Muscle layer of duodenum (tissue), 2 donors: ENCODE data around the gene PRDM15.

Experiments
- H3K27ac ChIP-seq: one replicate; pipeline ENCODE4 v1.7.0; 2013; ENCODE audit warnings: mild to moderate bottlenecking, low read length
- H3K27me3 ChIP-seq: one replicate; pipeline ENCODE4 v1.7.0; 2013; ENCODE audit warnings: low read depth, mild to moderate bottlenecking, control low read depth, low read length
- H3K36me3 ChIP-seq, 2 donors: one replicate each; pipeline ENCODE4 v1.7.0; 2013; ENCODE audit warnings: low read length in 2 of 2, control low read depth in 1 of 2, mild to moderate bottlenecking in 1 of 2; ENCODE audit not compliant: insufficient read depth in 2 of 2, control insufficient read depth in 1 of 2
- H3K4me1 ChIP-seq, 2 donors: one replicate each; pipeline ENCODE4 v1.7.0; 2013; ENCODE audit warnings: low read length in 2 of 2, mild to moderate bottlenecking in 2 of 2, control low read depth in 1 of 2, moderate library complexity in 1 of 2; ENCODE audit not compliant: insufficient read depth in 2 of 2, control insufficient read depth in 1 of 2
- H3K4me3 ChIP-seq, 2 donors: one replicate each; pipeline ENCODE4 v1.7.0; 2013; ENCODE audit warnings: low read length in 2 of 2, low read depth in 1 of 2, mild to moderate bottlenecking in 1 of 2
- H3K9me3 ChIP-seq, 2 donors: one replicate each; pipeline ENCODE4 v1.7.0; 2013; ENCODE audit warnings: low read length in 2 of 2, control low read depth in 1 of 2, mild to moderate bottlenecking in 1 of 2; ENCODE audit not compliant: control insufficient read depth in 1 of 2
- donor health status: healthy.

PRDM15 gene

DNA sequence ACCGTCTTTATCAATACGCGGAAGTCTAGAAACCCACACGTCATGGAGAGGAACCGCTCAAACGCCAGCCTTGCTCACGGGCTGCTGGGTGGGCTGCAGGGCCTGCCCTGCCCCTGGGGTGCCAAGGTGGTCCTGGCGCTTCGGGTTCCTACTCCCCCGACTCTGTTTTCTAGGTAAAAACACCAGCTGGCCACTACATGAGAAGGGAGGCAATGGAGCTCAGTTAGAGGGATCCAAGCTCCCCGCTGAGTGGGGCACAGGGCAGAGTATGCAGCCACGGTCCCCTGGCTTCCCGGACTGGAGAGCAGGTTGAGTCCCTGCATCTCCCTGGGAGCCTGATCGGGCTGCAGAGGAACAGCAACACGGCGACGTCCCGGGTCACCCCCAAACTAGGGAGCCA, 71.0 kb downstream of the PRDM15 start:
- Histone ChIP-seq H3K4me1 (peaks cover 0 to 5% of the 10 kb centered on the region in 2 donors), H3K36me3 (peaks cover 17 to 34% of the 10 kb centered on the region in 2 donors)

DNA sequence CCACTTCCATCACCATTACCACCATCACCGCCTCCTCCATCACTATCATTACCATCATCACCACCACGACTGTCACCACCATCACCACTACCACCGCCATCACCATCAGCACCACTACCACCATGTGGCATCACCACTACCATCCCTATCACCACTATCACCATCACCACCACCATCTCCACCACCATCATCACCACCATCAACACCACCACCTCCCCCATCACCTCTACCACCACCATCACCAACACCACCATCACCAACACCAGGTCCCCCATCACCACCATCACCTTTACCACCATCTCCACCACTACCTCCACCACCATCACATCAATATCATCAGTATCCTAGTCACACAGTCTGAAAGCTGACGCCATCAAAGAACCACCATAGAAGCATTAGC, 72.4 kb downstream of the PRDM15 start:
- Histone ChIP-seq H3K27me3 (no peaks in the 10 kb centered on the region), H3K4me1 (peaks cover 0 to 7% of the 10 kb centered on the region in 2 donors), H3K27ac (no peak overlapping the region), H3K36me3 (peaks cover 10 to 28% of the 10 kb centered on the region in 2 donors), H3K9me3 (no peaks in the 10 kb centered on the region), H3K4me3 (no peak overlapping the region)

More for the DNA sequence above, 71.0 kb downstream of the PRDM15 start:
- no peak overlapping the region for H3K27ac ChIP-seq
- H3K27me3 ChIP-seq: no peaks in the 10 kb centered on the region
- no peaks in the 10 kb centered on the region for H3K9me3 ChIP-seq
- H3K4me3 ChIP-seq: no peak overlapping the region

DNA sequence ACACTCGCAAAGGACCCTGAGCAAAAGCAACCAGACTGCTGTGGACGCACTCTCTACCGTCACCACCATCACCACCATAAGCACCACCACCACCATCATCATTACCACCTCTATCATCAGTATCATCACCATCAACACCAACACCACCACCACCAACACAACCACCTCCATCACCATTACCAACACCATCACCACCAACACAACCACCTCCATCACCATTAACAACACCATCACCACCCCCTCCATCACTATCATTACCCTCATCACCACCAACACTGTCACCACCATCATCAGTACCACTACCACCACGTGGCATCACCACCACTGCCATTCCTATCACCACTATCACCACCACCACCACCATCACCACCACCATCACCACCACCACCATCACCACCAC, 73.5 kb downstream of the PRDM15 start:
- Histone ChIP-seq H3K27ac (no peak overlapping the region), H3K36me3 (peaks cover 14 to 31% of the 10 kb centered on the region in 2 donors), H3K4me3 (no peak overlapping the region), H3K27me3 (no peaks in the 10 kb centered on the region), H3K9me3 (no peaks in the 10 kb centered on the region), H3K4me1 (peaks cover 0 to 7% of the 10 kb centered on the region in 2 donors)

DNA sequence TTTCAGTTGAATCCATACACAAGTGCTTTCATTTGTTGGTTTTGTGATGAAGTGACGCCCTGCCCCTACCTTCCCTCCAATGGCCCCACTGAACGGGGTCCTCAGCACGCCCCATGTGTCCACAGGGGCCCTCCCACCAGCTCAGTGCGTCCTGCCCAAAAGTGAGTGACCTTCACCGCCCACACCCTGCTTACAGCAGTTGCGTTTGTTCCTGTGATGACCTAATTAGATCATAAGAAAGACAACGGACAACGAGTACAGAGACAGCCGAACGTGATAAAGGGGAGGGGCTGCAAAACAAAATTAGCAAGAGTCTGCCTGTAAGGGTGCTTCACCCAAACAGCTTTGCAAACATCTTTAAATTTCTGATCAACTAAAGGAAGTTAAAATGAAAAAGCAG, 74.1 kb downstream of the PRDM15 start:
- H3K4me3 ChIP-seq: no peak overlapping the region
- peaks cover 0 to 7% of the 10 kb centered on the region in 2 donors for H3K4me1 ChIP-seq
- no peaks in the 10 kb centered on the region for H3K27me3 ChIP-seq
- H3K36me3 ChIP-seq: peaks cover 13 to 31% of the 10 kb centered on the region in 2 donors
- H3K9me3 ChIP-seq: no peaks in the 10 kb centered on the region
- H3K27ac ChIP-seq: no peak overlapping the region

DNA sequence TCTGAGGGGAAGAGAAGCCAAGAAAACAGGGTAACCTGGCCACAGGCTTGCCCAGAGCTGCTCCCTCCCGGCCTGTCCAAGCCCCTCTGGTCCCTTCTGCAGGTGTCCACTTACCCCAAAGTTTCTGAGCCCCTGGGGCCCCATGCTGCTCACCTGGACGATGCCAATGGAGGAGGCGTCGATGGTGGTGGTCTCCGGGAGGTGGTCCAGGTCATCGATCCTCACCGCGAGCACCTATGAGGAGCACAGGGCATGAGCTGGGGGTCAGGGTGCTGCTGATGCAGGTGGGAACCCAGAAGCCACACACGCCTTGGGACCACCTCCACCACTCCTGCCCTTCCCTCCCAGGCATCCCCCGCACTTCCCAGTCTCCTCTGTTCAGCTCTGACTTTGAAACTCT, 74.8 kb downstream of the PRDM15 start:
- H3K9me3 ChIP-seq: no peaks in the 10 kb centered on the region
- no peak overlapping the region for H3K4me3 ChIP-seq
- H3K27ac ChIP-seq: no peak overlapping the region
- peaks cover 11 to 28% of the 10 kb centered on the region in 2 donors for H3K36me3 ChIP-seq
- peaks cover 0 to 7% of the 10 kb centered on the region in 2 donors for H3K4me1 ChIP-seq
- H3K27me3 ChIP-seq: no peaks in the 10 kb centered on the region

DNA sequence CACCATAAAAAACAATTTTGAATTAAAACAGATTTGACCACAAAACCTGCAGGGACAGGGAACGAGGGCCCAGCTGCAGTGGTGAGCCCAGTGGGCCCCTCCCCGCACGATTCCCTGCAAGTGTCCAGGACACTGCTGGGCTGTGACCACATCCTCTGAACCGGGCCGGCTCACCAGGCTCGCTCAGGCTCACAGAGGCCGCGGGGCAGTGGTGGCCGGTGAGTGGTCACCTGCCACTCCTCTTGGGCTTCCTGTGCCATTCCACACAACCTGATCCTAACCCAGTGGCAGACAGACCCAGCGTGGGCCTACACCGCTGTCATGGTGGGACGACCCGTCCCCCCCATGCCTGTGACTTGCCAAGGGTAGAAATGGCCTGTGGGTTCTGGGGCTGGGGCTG, 75.8 kb downstream of the PRDM15 start:
- Histone ChIP-seq H3K36me3 (peaks cover 11 to 30% of the 10 kb centered on the region in 2 donors), H3K9me3 (no peaks in the 10 kb centered on the region), H3K27me3 (no peaks in the 10 kb centered on the region), H3K4me1 (peaks cover 0 to 7% of the 10 kb centered on the region in 2 donors), H3K4me3 (peak overlapping the region in 1 of 2 donors; percentile 7), H3K27ac (no peak overlapping the region)

DNA sequence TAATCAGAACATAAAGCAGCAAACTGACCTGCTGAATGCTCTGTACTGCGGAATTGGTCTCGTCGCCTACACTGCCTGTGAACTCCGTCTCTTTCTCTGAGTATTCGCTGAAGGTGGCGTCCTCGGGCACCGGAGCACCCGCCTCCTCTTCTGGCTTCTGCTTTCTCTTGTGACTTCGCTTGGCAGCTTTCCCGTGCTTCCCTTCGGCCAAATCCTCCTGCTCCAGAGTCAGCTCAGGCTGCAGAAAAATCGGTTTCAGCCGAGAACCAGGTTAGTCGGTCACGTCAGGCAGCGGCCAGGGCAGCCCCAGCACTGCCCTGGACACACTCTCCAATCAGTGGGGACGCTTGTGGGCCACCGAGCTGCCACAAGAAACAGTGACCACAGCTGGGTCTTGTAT, 76.5 kb downstream of the PRDM15 start:
- no peak overlapping the region for H3K27ac ChIP-seq
- H3K4me3 ChIP-seq: peak overlapping the region in 1 of 2 donors; percentile 7

DNA sequence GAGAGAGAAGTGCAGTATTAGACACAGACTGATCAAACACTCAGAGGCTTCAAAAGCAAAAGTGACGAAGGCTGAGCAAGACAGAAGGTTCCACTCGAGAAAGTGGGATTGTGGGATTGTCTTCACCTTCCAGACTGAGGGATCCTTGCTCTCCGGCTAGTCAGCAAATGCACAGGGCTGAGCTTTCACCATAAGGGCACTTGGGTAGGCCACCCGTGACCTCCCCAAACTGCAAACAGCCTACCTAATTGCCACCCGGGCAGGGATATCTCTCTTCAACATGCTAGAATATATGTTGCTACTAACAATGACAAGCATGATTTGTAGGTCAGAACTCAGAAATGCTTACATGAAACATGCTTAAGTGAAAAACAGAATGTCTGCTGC, 77.0 kb downstream of the PRDM15 start:
- Histone ChIP-seq H3K27ac (no peak overlapping the region), H3K4me3 (no peak overlapping the region), H3K36me3 (peaks cover 11 to 27% of the 10 kb centered on the region in 2 donors), H3K9me3 (no peaks in the 10 kb centered on the region), H3K4me1 (peaks cover 0 to 7% of the 10 kb centered on the region in 2 donors), H3K27me3 (no peaks in the 10 kb centered on the region)

More for the DNA sequence above, 76.5 kb downstream of the PRDM15 start:
- Histone ChIP-seq H3K4me1 (peaks cover 0 to 7% of the 10 kb centered on the region in 2 donors), H3K9me3 (no peaks in the 10 kb centered on the region), H3K27me3 (no peaks in the 10 kb centered on the region), H3K36me3 (peaks cover 11 to 29% of the 10 kb centered on the region in 2 donors)

DNA sequence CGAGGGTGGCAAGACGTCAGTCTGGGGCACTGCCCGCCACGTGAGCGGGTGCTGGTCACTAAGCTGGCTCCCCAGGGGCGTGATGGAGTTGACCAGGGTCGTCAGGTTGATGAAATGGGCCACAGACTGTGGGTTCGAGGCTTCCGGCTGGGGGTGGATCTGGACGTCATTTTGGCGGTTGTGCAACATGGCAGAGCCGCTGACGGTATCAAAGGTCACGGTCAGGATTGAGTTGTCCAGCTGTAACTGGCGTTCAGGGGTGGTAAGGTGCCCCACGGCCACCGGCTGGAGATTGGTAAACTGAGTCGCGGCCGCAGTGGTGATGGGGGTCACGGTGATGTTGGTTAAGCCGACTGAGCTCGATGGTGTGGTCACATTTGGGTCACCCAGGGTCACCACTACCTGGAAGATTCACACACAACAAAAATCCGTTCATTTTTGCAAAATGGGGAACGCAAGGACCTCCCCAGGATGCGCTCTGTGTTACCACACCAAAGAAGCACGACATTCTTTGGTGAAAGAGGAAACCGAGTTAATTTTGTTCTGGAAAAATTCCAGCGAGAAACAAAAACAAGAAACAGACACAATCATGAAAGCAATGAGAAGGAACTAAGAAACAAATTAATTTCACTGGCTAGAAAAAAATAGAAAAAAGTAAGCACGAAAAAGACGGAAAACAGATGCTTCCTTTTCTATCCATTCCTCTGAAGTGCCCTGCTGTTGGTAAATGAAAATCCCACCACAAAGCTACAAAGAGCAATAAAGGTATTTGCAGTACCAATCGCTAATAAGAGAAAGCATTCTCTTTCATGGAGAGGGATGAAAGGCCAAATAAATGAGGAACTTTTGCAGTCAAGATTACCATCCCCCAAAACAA, 77.6 kb downstream of the PRDM15 start:
- Histone ChIP-seq H3K36me3 (peaks cover 11 to 27% of the 10 kb centered on the region in 2 donors), H3K4me1 (peaks cover 0 to 7% of the 10 kb centered on the region in 2 donors), H3K4me3 (no peak overlapping the region), H3K9me3 (no peaks in the 10 kb centered on the region), H3K27me3 (no peaks in the 10 kb centered on the region), H3K27ac (no peak overlapping the region)

DNA sequence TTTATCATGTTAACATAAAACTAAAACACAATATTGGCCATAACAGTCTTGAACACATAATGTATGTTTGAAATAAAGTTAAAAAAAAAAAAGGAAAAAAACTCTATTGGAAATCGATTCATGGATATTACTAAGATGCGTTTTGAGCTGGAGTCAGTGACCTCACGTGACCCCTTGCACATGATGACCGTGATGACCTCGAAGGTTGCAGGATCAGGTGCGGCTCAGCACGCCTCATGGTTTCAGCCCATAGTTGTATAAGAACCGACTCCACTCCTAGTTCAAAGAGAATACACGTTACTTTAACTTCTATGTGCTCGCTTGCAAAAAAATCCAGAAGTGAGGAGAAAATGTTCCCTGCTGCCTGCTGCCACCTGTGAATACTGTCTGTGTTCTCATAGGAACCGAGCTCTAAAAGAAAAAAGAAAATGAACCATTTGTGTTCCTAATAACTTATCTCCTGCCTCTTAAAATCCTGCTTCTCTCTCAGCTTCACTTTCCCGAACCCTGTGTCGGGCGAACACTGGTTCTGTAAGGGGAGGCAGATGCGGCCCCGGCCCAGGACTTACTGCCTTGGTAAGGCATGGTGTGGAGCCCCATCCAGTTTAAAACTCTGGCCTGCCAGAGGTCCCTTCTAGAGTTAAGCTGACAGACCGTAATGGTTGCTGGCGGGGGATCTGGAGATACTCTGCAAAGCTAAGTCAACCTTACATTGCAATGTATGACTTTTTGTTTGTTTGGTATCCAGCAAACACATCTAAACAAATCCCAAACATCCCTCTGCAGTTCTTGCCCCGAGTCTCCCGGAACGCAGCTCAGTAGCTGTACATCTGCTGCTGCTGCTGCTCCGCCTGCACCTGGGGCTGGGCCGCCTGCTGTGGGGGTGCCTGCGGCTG, 78.5 kb downstream of the PRDM15 start:
- no peaks in the 10 kb centered on the region for H3K27me3 ChIP-seq
- no peaks in the 10 kb centered on the region for H3K9me3 ChIP-seq
- peaks cover 11 to 27% of the 10 kb centered on the region in 2 donors for H3K36me3 ChIP-seq
- H3K27ac ChIP-seq: no peak overlapping the region
- no peak overlapping the region for H3K4me3 ChIP-seq
- H3K4me1 ChIP-seq: peaks cover 0 to 7% of the 10 kb centered on the region in 2 donors

DNA sequence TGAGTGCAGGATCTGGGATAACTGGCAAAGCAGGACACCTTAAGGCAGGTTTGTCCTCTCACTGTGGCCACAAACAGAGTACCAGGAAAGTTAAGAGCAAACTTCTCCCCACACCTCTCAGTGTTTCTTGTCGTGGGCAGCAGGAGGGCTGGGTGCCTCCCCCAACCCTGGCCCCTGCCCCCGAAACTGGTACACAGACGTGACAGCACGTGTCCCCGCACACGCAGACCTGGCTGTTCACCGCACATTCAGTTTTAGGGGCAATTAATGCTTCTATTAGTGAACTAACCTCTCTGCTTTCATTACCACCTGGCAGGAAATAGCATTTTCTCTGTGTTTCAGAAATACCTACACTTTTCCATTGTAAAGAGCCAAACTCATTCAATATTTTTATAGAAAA, 79.4 kb downstream of the PRDM15 start:
- Histone ChIP-seq H3K4me3 (no peak overlapping the region), H3K9me3 (no peaks in the 10 kb centered on the region), H3K27me3 (no peaks in the 10 kb centered on the region), H3K4me1 (peaks cover 0 to 7% of the 10 kb centered on the region in 2 donors), H3K27ac (no peak overlapping the region), H3K36me3 (peaks cover 11 to 27% of the 10 kb centered on the region in 2 donors)
